SU-DHL-6 (cell line): ENCODE results near the gene CRYGC.

Source experiments
- H2AFZ ChIP-seq: fragments of 200-600 bp; sonication (generic); 2 replicates; pipeline ENCODE4 v1.6.1; 2014; ENCODE audit warnings: low read depth, mild to moderate bottlenecking, moderate library complexity, mixed read lengths, antibody characterized with exemption, low read length; ENCODE audit not compliant: severe bottlenecking
- H3F3A ChIP-seq: fragments of 200-600 bp; shearing (Covaris generic); 2 replicates; pipeline ENCODE4 v1.6.0; 2016; ENCODE audit warnings: antibody characterized with exemption, mild to moderate bottlenecking; ENCODE audit not compliant: insufficient read depth
- H3K27ac ChIP-seq: fragments of 200-600 bp; sonication (generic); 2 replicates; pipeline ENCODE4 v1.5.1; 2016; ENCODE audit warnings: low read depth, mild to moderate bottlenecking, low read length, moderate library complexity, mixed read lengths
- H3K27me3 ChIP-seq: fragments of 200-600 bp; sonication (generic), shearing (Covaris generic); 2 replicates; pipeline ENCODE4 v1.6.0; 2014; ENCODE audit warnings: mild to moderate bottlenecking, low read length
- H3K36me3 ChIP-seq: fragments of 200-600 bp; sonication (generic); 2 replicates; pipeline ENCODE4 v1.6.1; 2014; ENCODE audit warnings: mild to moderate bottlenecking, low read length, mixed read lengths
- H3K4me2 ChIP-seq: fragments of 300-600, 200-600 bp; shearing (Covaris generic), sonication (generic); 2 replicates; pipeline ENCODE4 v1.6.0; 2014; ENCODE audit warnings: low read length, low read depth, mild to moderate bottlenecking; ENCODE audit not compliant: poor library complexity, severe bottlenecking
- H3K4me3 ChIP-seq: fragments of 200-600 bp; sonication (generic); 2 replicates; pipeline ENCODE4 v1.5.1; 2014; ENCODE audit warnings: antibody characterized with exemption, low read length, mild to moderate bottlenecking, mixed read lengths; ENCODE audit not compliant: insufficient read depth, poor library complexity, severe bottlenecking
- H3K79me2 ChIP-seq: fragments of 200-600 bp; sonication (generic); 2 replicates; pipeline ENCODE4 v1.6.1; 2014; ENCODE audit warnings: mild to moderate bottlenecking, low read length, moderate library complexity; ENCODE audit not compliant: insufficient read depth
- H3K9ac ChIP-seq: fragments of 200-600 bp; sonication (generic); 2 replicates; pipeline ENCODE4 v1.7.0; 2014; ENCODE audit warnings: mild to moderate bottlenecking, low read length
- H3K9me2 ChIP-seq: fragments of 200-600 bp; sonication (generic); replicated peaks from 2 replicates; pipeline ENCODE4 v1.6.1; 2014; ENCODE audit warnings: low read length; ENCODE audit not compliant: insufficient read depth
- H3K9me3 ChIP-seq: fragments of 200-600 bp; sonication (generic); 2 replicates; pipeline ENCODE4 v1.6.1; 2014; ENCODE audit warnings: low read length, mixed read lengths; ENCODE audit not compliant: insufficient read depth
- H4K20me1 ChIP-seq: fragments of 200-600 bp; sonication (generic); 2 replicates; pipeline ENCODE4 v1.6.1; 2014; ENCODE audit warnings: low read depth, mild to moderate bottlenecking, antibody characterized with exemption, low read length, moderate library complexity, mixed read lengths
- CTCF ChIP-seq: fragments of 200-600 bp; sonication (generic); IDR thresholded peaks from one replicate; pipeline ENCODE4 v1.5.1; 2017; ENCODE audit warnings: antibody characterized with exemption, mild to moderate bottlenecking, low read length, moderate library complexity; ENCODE audit not compliant: insufficient read depth, poor library complexity, severe bottlenecking
- EZH2phosphoT487 ChIP-seq: fragments of 200-600 bp; sonication (generic), shearing (Covaris generic); conservative IDR thresholded peaks from 2 replicates; pipeline ENCODE4 v1.6.1; 2018; ENCODE audit warnings: mild to moderate bottlenecking, antibody characterized with exemption, low read length, moderate library complexity, mixed read lengths

CRYGC gene

DNA sequence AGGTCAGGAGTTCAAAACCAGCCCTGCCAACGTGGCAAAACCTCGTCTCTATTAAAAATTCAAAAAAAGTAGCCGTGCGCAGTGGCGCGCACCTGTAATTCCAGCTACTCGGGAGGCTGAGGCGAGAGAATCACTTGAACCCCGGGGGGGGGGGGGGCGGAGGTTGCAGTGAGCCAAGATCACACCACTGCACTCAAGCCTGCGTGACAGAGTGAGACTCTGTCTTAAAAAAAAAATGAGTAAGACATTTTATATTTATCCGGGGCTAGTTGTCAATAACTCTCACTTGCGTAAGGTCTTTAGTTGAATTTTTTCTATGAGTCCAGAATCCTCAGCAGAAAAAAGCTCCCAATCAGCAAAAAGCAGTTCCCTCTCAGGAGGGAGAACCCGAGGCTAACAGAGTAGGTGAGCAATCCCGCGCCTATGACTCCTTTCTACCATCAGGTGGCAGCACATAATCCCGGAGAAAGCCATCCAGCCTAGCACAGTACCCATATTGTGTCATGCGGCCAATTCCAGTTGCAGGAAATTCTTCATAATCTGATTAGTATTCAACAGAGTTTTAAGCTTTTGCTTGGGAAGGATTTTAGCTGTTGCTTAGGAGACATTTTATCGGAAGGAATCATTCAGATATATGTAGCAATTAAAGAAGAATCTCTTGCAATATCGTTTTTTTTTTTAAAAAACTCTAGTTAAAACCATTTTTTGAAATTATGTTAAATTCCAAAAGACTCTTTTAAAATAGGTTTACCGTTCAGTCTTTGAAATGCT, 45.6 kb upstream of the CRYGC start:
- no peaks in the 10 kb centered on the region for H3K9me3 ChIP-seq
- no peak overlapping the region for H3K4me2 ChIP-seq
- H3K79me2 ChIP-seq = no peaks in the 10 kb centered on the region
- H3F3A ChIP-seq = no peaks in the 10 kb centered on the region
- H3K36me3 ChIP-seq = no peaks in the 10 kb centered on the region
- H4K20me1 ChIP-seq = no peaks in the 10 kb centered on the region
- no peak overlapping the region for H2AFZ ChIP-seq
- H3K9me2 ChIP-seq = no peaks in the 10 kb centered on the region
- TF ChIP-seq CTCF = peak; percentile 61
- no peak for TF ChIP-seq EZH2phosphoT487
- no peak overlapping the region for H3K4me3 ChIP-seq
- no peak overlapping the region for H3K9ac ChIP-seq
- H3K27ac ChIP-seq = no peak overlapping the region
- H3K27me3 ChIP-seq = no peaks in the 10 kb centered on the region

DNA sequence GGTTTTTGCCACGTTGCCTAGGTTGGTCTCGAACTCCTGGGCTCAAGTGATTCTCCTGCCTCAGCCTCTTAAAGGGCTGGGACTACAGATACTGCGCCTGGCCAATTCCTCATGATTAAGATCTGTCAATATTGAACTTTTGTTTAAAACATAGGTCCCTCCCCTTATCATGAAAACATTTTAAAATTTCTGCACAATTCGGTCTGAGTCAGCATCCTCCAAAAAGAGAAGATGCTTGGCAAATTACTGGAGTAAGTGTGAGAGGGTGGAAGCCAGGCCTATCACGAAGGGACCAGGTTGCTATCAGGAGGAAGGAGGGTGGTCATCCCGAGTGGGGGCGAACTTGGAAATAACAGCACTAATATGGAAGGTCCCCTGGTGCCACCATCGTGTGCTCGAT, 44.5 kb upstream of the CRYGC start:
- no peak overlapping the region for H3K4me2 ChIP-seq
- H3K4me3 ChIP-seq = no peak overlapping the region
- H3K9ac ChIP-seq = no peak overlapping the region
- H3K36me3 ChIP-seq = no peaks in the 10 kb centered on the region
- H3K27ac ChIP-seq = no peak overlapping the region
- no peak overlapping the region for H2AFZ ChIP-seq
- no peaks in the 10 kb centered on the region for H3K9me2 ChIP-seq
- no peaks in the 10 kb centered on the region for H3K27me3 ChIP-seq
- no peaks in the 10 kb centered on the region for H3F3A ChIP-seq
- H3K79me2 ChIP-seq = no peaks in the 10 kb centered on the region
- H4K20me1 ChIP-seq = no peaks in the 10 kb centered on the region
- H3K9me3 ChIP-seq = no peaks in the 10 kb centered on the region
- TF ChIP-seq CTCF (no peak), EZH2phosphoT487 (no peak)

DNA sequence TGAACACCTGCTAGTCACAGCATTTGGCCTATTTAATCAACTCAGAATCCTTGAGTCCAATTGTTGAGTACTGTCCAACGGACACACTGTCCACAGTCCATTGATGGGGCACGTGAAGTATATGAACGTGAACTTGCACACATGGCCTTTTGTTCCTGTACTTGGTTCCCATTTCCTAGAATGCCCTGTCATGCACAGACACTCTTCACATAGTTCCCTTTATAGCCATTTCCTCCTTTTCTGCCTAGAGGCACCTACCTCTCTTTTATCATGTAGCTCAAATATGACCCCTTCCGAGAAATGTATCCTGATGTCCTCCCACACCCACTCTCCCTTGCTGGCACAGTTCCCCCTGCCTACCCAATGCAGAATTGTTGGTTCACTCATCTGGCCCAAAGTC, 42.5 kb upstream of the CRYGC start:
- Histone ChIP-seq H3K4me3 (no peak overlapping the region), H3K27me3 (no peaks in the 10 kb centered on the region), H3F3A (no peaks in the 10 kb centered on the region), H3K4me2 (no peak overlapping the region), H3K9me3 (no peaks in the 10 kb centered on the region), H3K9me2 (no peaks in the 10 kb centered on the region), H3K27ac (no peak overlapping the region), H3K9ac (no peak overlapping the region), H3K36me3 (no peaks in the 10 kb centered on the region), H4K20me1 (no peaks in the 10 kb centered on the region), H3K79me2 (no peaks in the 10 kb centered on the region), H2AFZ (no peak overlapping the region)
- TF ChIP-seq EZH2phosphoT487 = no peak
- TF ChIP-seq CTCF = no peak
